ENCODE results near the gene KLHL24.

KLHL24 gene

GRCh38 chr3:183645254-183645653 is 9.8 kb downstream of the KLHL24 start:
- H3K4me3 ChIP-seq (replicated peaks; ENCODE audit: low read depth, low read length) = no peak overlapping the region
- no peak for TF ChIP-seq CTCF (IDR thresholded peaks at IDR 0.05; ENCODE audit: low read depth, low read length, missing control alignments)
- DNase-seq (ENCODE audit: extremely low read depth, low read depth) = no peak

- no peak for DNase-seq (ENCODE audit: extremely low read depth, low read depth)
- H3K4me3 ChIP-seq (replicated peaks; ENCODE audit: low read depth, low read length) = no peak overlapping the region
- no peak for TF ChIP-seq CTCF (IDR thresholded peaks at IDR 0.05; ENCODE audit: low read depth, low read length, missing control alignments)
Measured at GRCh38 chr3:183650554-183650953, 15.1 kb downstream of the KLHL24 start.

- DNase-seq (ENCODE audit: extremely low read depth, low read depth) = no peak
- no peak for TF ChIP-seq CTCF (IDR thresholded peaks at IDR 0.05; ENCODE audit: low read depth, low read length, missing control alignments)
- no peak overlapping the region for H3K4me3 ChIP-seq (replicated peaks; ENCODE audit: low read depth, low read length)
Measured at GRCh38 chr3:183653209-183654064, 18.0 kb downstream of the KLHL24 start.

GRCh38 chr3:183654727-183655126 is 19.3 kb downstream of the KLHL24 start:
- no peak for DNase-seq (ENCODE audit: extremely low read depth, low read depth)
- TF ChIP-seq CTCF (IDR thresholded peaks at IDR 0.05; ENCODE audit: low read depth, low read length, missing control alignments) = no peak
- H3K4me3 ChIP-seq (replicated peaks; ENCODE audit: low read depth, low read length) = no peak overlapping the region

- no peak for DNase-seq (ENCODE audit: extremely low read depth, low read depth)
- TF ChIP-seq CTCF (IDR thresholded peaks at IDR 0.05; ENCODE audit: low read depth, low read length, missing control alignments) = no peak
- no peak overlapping the region for H3K4me3 ChIP-seq (replicated peaks; ENCODE audit: low read depth, low read length)
Measured at GRCh38 chr3:183662099-183662498, 26.7 kb downstream of the KLHL24 start.

- TF ChIP-seq CTCF (IDR thresholded peaks at IDR 0.05; ENCODE audit: low read depth, low read length, missing control alignments) = no peak
- peak; percentile 49 for DNase-seq (ENCODE audit: extremely low read depth, low read depth)
- no peak overlapping the region for H3K4me3 ChIP-seq (replicated peaks; ENCODE audit: low read depth, low read length)
Measured at GRCh38 chr3:183664913-183665381, 29.5 kb downstream of the KLHL24 start.
